CD14-positive monocyte (primary cell): ENCODE measurements around the gene FBXO30. TPM values are rescaled to one million over a fixed set of nuclear protein-coding genes. Genes with fewer than 3 reads are reported as not detected.

Source experiments
- DNase-seq, 3 donors: peaks; one replicate each; pipeline ENCODE4 v3.0.0-alpha.2; 2011 to 2022
- H2AFZ ChIP-seq: 2 replicates; pipeline ENCODE4 v1.6.0; 2012; ENCODE audit warnings: mild to moderate bottlenecking, low read depth, low read length, inconsistent platforms; ENCODE audit not compliant: insufficient read depth, poor library complexity, severe bottlenecking
- H3K27ac ChIP-seq, 2 donors: 1 replicate in 1 of 2; 2 replicates in 1 of 2; pipeline ENCODE4 v1.5.1; 2012 to 2013; ENCODE audit warnings: low read length in 2 of 2, control low read depth in 1 of 2, inconsistent platforms in 1 of 2, low read depth in 1 of 2, mild to moderate bottlenecking in 1 of 2
- H3K27me3 ChIP-seq, 2 donors: one replicate each; pipeline versions ENCODE4 v1.6.0 to v1.6.1; 2011 to 2013; ENCODE audit warnings: low read length in 2 of 2; ENCODE audit not compliant: control insufficient read depth in 2 of 2, insufficient read depth in 2 of 2
- H3K36me3 ChIP-seq, 2 donors: replicated peaks in 1 of 2; 1 replicate in 1 of 2; 2 replicates in 1 of 2; pipeline versions ENCODE4 v1.5.1 to v1.6.1; 2012 to 2013; ENCODE audit warnings: low read length in 2 of 2, control low read depth in 1 of 2, inconsistent platforms in 1 of 2, mild to moderate bottlenecking in 1 of 2; ENCODE audit not compliant: insufficient read depth in 2 of 2, control insufficient read depth in 1 of 2
- H3K4me1 ChIP-seq, 2 donors: 1 replicate in 1 of 2; 2 replicates in 1 of 2; pipeline versions ENCODE4 v1.5.1 to v1.6.1; 2012 to 2013; ENCODE audit warnings: low read length in 2 of 2, control low read depth in 1 of 2, inconsistent platforms in 1 of 2, mild to moderate bottlenecking in 1 of 2, moderate library complexity in 1 of 2; ENCODE audit not compliant: insufficient read depth in 2 of 2, control insufficient read depth in 1 of 2
- H3K4me2 ChIP-seq: replicated peaks from 2 replicates; pipeline ENCODE3; 2012; ENCODE audit warnings: low read length, moderate library complexity, mild to moderate bottlenecking; ENCODE audit not compliant: poor library complexity, severe bottlenecking; ENCODE audit errors: extremely low read depth
- H3K4me3 ChIP-seq, 3 experiments: fragments of 200-600 bp in 1 of 3; sonication (generic) in 1 of 3; replicated peaks in 1 of 3; 1 replicate in 2 of 3; 2 replicates in 1 of 3; pipeline ENCODE4 v1.5.1; 2011 to 2013; ENCODE audit warnings: low read length in 3 of 3, mild to moderate bottlenecking in 3 of 3, control low read depth in 2 of 3, low read depth in 2 of 3, inconsistent platforms in 1 of 3, moderate library complexity in 1 of 3
- H3K79me2 ChIP-seq: 2 replicates; pipeline ENCODE4 v1.6.0; 2012; ENCODE audit warnings: mild to moderate bottlenecking, control low read depth, inconsistent platforms, low read length, moderate library complexity; ENCODE audit not compliant: insufficient read depth
- H3K9ac ChIP-seq: 2 replicates; pipeline ENCODE4 v1.6.0; 2017; ENCODE audit warnings: low read length, mild to moderate bottlenecking; ENCODE audit not compliant: insufficient read depth, poor library complexity, severe bottlenecking
- H3K9me3 ChIP-seq, 2 donors: replicated peaks in 1 of 2; 1 replicate in 1 of 2; 2 replicates in 1 of 2; pipeline versions ENCODE4 v1.5.1 to v1.6.1; 2012 to 2013; ENCODE audit warnings: low read length in 2 of 2, control low read depth in 1 of 2; ENCODE audit not compliant: control insufficient read depth in 1 of 2, insufficient read depth in 1 of 2
- H4K20me1 ChIP-seq: 2 replicates; pipeline ENCODE4 v1.6.0; 2012; ENCODE audit warnings: mild to moderate bottlenecking, low read length, control low read depth, moderate library complexity; ENCODE audit not compliant: insufficient read depth
- H3K27ac Mint-ChIP-seq, 7 donors: one replicate each; pipeline ENCODE4 v1.8.0; 2020; ENCODE audit warnings: mild to moderate bottlenecking in 7 of 7, mixed read lengths in 7 of 7, moderate library complexity in 6 of 7, inconsistent platforms in 2 of 7
- H3K27me3 Mint-ChIP-seq, 3 donors: one replicate each; pipeline ENCODE4 v1.8.0; 2021 to 2022; ENCODE audit warnings: low read depth in 3 of 3, mild to moderate bottlenecking in 3 of 3, mixed read lengths in 3 of 3, moderate library complexity in 3 of 3, inconsistent platforms in 1 of 3
- H3K36me3 Mint-ChIP-seq, 2 donors: one replicate each; pipeline ENCODE4 v1.8.0; 2020; ENCODE audit warnings: mixed read lengths in 2 of 2, inconsistent platforms in 1 of 2, mild to moderate bottlenecking in 1 of 2
- H3K4me1 Mint-ChIP-seq: one replicate; pipeline ENCODE4 v1.8.0; 2020; ENCODE audit warnings: mild to moderate bottlenecking, mixed read lengths
- H3K4me3 Mint-ChIP-seq, 2 donors: one replicate each; pipeline ENCODE4 v1.8.0; 2020; ENCODE audit warnings: mild to moderate bottlenecking in 2 of 2, mixed read lengths in 2 of 2, moderate library complexity in 1 of 2
- H3K9me3 Mint-ChIP-seq, 7 donors: one replicate each; pipeline ENCODE4 v1.8.0; 2020 to 2022; ENCODE audit warnings: mixed read lengths in 7 of 7, mild to moderate bottlenecking in 6 of 7, moderate library complexity in 6 of 7, inconsistent platforms in 2 of 7
- WGBS: methylation state at CpG from one replicate; pipeline ENCODE4 v1.1.5; 2013; ENCODE audit warnings: missing lambda C conversion rate; ENCODE audit not compliant: insufficient coverage; 5-methylcytosine and 5-hydroxymethylcytosine counted together
- intact Hi-C, 2 donors: fragments of 100-400 bp; cut with micrococcal nuclease; formaldehyde crosslinking; loops; one replicate each; pipeline versions ENCODE4 v1.15.0 to v1.15.1; 2023
- polyA plus RNA-seq, 3 donors: library from polyadenylated mRNA; depleted of rRNA in 1 of 3; unstranded in 2 of 3; stranded (reverse) in 1 of 3; fragments of 300-500 nt in 2 of 3; fragments of >200 nt in 1 of 3; fragmentation: Illumina TruSeq in 2 of 3; gene quantifications; 1 replicate in 2 of 3; 2 replicates in 1 of 3; pipeline ENCODE4 v1.2.3, GENCODE V29; 2012 to 2021
- TF ChIP-seq, protein P1 (sequence below): fragments of 200-600 bp; IDR thresholded peaks from one replicate; pipeline ENCODE4 v1.8.0; 2022; ENCODE audit warnings: antibody characterized with exemption, mild to moderate bottlenecking

The FBXO30 gene
- polyA plus RNA-seq, 3 donors: 0.83 to 1.7 (median 1.1) TPM

DNA sequence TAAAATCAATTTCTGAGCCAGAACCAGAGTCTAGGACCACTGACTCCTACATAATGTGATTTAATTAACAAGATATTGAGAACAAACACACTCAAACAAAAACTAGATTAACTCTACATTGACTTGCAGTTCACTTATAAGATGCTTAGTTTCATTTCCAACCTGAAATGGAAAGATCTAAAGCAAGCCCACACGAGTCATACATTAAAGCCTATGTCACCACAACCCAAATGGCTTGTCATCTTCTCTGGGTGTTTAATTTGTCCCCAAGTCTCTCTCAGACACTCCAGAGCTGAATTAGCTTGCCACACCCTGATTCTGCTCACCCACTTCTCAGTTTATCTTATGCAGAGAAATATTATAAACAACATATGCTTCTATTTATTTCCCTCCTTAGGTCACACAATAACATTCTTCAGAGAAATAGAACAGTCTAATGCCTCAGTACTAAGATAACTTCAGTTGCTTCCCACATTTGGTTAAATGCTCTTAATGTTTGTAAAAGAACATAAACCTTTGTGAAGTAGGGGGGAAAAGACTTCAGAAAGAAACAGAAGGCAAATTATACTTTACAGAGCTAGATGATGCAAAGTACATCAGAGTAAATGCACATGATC, 8.8 kb upstream of the FBXO30 start:
- H2AFZ ChIP-seq: no peak overlapping the region
- Mint-ChIP-seq H3K9me3 (peaks cover 3 to 17% (median 9%) of the 10 kb centered on the region in 7 donors), H3K27me3 (peaks cover 0 to 2% (median 1%) of the 10 kb centered on the region in 3 donors), H3K36me3 (peaks cover 2 to 3% of the 10 kb centered on the region in 2 donors), H3K4me1 (peaks cover 2% of the 10 kb centered on the region), H3K4me3 (no peak overlapping the region), H3K27ac (no peak overlapping the region)
- no peaks in the 10 kb centered on the region for H3K79me2 ChIP-seq
- H3K27me3 ChIP-seq: no peaks in the 10 kb centered on the region
- H3K36me3 ChIP-seq: no peaks in the 10 kb centered on the region
- no peaks in the 10 kb centered on the region for H3K4me1 ChIP-seq
- H3K9ac ChIP-seq: no peak overlapping the region
- intact Hi-C loops: no loop called here
- no peak overlapping the region for H3K4me3 ChIP-seq
- H3K4me2 ChIP-seq: no peak overlapping the region
- no peaks in the 10 kb centered on the region for H4K20me1 ChIP-seq
- 63% methylated on average over 1 of the region's 1 CpG for WGBS
- no peak overlapping the region for H3K27ac ChIP-seq
- no peak for DNase-seq
- H3K9me3 ChIP-seq: peaks cover 0 to 3% of the 10 kb centered on the region in 2 donors
- TF ChIP-seq, protein P1, sequence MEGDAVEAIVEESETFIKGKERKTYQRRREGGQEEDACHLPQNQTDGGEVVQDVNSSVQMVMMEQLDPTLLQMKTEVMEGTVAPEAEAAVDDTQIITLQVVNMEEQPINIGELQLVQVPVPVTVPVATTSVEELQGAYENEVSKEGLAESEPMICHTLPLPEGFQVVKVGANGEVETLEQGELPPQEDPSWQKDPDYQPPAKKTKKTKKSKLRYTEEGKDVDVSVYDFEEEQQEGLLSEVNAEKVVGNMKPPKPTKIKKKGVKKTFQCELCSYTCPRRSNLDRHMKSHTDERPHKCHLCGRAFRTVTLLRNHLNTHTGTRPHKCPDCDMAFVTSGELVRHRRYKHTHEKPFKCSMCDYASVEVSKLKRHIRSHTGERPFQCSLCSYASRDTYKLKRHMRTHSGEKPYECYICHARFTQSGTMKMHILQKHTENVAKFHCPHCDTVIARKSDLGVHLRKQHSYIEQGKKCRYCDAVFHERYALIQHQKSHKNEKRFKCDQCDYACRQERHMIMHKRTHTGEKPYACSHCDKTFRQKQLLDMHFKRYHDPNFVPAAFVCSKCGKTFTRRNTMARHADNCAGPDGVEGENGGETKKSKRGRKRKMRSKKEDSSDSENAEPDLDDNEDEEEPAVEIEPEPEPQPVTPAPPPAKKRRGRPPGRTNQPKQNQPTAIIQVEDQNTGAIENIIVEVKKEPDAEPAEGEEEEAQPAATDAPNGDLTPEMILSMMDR: no peak

DNA sequence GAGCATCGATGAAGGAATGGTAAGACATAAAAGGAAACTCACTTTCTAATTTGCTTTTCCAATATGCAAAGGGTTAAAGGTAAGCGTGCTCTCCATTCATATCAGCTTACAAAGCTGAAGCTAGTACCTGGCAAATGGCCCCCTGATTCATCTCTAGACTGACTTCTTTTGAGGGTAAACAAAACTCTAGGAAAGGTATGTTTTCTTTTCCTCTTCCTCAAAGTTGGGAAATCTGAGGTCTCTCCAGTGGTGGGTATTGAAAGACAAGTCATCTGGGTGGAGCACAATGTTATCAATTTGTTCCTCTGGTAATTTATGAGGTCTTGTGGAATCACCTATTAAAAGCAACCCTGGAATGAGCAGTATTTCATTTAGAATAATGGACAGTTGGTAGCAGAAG, 7.9 kb upstream of the FBXO30 start:
- no peaks in the 10 kb centered on the region for H3K36me3 ChIP-seq
- Mint-ChIP-seq H3K27ac (no peak overlapping the region), H3K4me1 (no peaks in the 10 kb centered on the region), H3K27me3 (peaks cover 0 to 2% (median 0%) of the 10 kb centered on the region in 3 donors), H3K4me3 (no peak overlapping the region), H3K9me3 (peaks cover 2 to 13% (median 3%) of the 10 kb centered on the region in 7 donors), H3K36me3 (peaks cover 3 to 5% of the 10 kb centered on the region in 2 donors)
- no peaks in the 10 kb centered on the region for H4K20me1 ChIP-seq
- no peaks in the 10 kb centered on the region for H3K27me3 ChIP-seq
- no peak overlapping the region for H3K9ac ChIP-seq
- no peaks in the 10 kb centered on the region for H3K79me2 ChIP-seq
- no peak overlapping the region for H3K4me2 ChIP-seq
- no CpG with 5 or more reads among the region's 2 CpGs for WGBS
- no peak overlapping the region for H2AFZ ChIP-seq
- TF ChIP-seq, protein P1: no peak
- H3K4me3 ChIP-seq: no peak overlapping the region
- H3K4me1 ChIP-seq: no peaks in the 10 kb centered on the region
- no peaks in the 10 kb centered on the region for H3K9me3 ChIP-seq
- intact Hi-C loops: no loop called here
- no peak for DNase-seq
- no peak overlapping the region for H3K27ac ChIP-seq
